GM12875 (cell line): ENCODE results near the gene AHCTF1.

Experiments
- H3K4me3 ChIP-seq: one replicate; pipeline ENCODE4 v1.5.1; 2011; ENCODE audit warnings: low read depth, low read length, control low read depth
- CTCF ChIP-seq: IDR thresholded peaks from 2 replicates; pipeline ENCODE4 v1.5.1; 2011; ENCODE audit warnings: low read depth, mild to moderate bottlenecking, control low read depth, inconsistent platforms, low read length, moderate library complexity, borderline replicate concordance; ENCODE audit not compliant: insufficient read depth

The AHCTF1 gene

GRCh38 chr1:246959944-246960693, 28.4 kb upstream of the AHCTF1 start:
- no peak for TF ChIP-seq CTCF
- H3K4me3 ChIP-seq: no peak overlapping the region

GRCh38 chr1:246954126-246954525, 22.4 kb upstream of the AHCTF1 start:
- no peak for TF ChIP-seq CTCF
- H3K4me3 ChIP-seq: no peak overlapping the region

GRCh38 chr1:246951413-246951812, 19.7 kb upstream of the AHCTF1 start:
- TF ChIP-seq CTCF: no peak
- no peak overlapping the region for H3K4me3 ChIP-seq

GRCh38 chr1:246949956-246950355, 18.2 kb upstream of the AHCTF1 start:
- H3K4me3 ChIP-seq: no peak overlapping the region
- no peak for TF ChIP-seq CTCF

- no peak for TF ChIP-seq CTCF
- H3K4me3 ChIP-seq: no peak overlapping the region
Measured at GRCh38 chr1:246947255-246947654, 15.5 kb upstream of the AHCTF1 start.

GRCh38 chr1:246946366-246946765, 14.6 kb upstream of the AHCTF1 start:
- no peak for TF ChIP-seq CTCF
- no peak overlapping the region for H3K4me3 ChIP-seq

- H3K4me3 ChIP-seq: no peak overlapping the region
- TF ChIP-seq CTCF: no peak
Measured at GRCh38 chr1:246934765-246935164, 3.0 kb upstream of the AHCTF1 start.
